ENCODE data around the gene IL17RA. TPM values are rescaled to one million over a fixed set of nuclear protein-coding genes. Genes with fewer than 3 reads are reported as not detected.

IL17RA gene
- total and polyA plus RNA-seq, 2 of the 4 experiments (the other 2 are of a cell fraction) = 5.2 to 15.3 TPM

DNA sequence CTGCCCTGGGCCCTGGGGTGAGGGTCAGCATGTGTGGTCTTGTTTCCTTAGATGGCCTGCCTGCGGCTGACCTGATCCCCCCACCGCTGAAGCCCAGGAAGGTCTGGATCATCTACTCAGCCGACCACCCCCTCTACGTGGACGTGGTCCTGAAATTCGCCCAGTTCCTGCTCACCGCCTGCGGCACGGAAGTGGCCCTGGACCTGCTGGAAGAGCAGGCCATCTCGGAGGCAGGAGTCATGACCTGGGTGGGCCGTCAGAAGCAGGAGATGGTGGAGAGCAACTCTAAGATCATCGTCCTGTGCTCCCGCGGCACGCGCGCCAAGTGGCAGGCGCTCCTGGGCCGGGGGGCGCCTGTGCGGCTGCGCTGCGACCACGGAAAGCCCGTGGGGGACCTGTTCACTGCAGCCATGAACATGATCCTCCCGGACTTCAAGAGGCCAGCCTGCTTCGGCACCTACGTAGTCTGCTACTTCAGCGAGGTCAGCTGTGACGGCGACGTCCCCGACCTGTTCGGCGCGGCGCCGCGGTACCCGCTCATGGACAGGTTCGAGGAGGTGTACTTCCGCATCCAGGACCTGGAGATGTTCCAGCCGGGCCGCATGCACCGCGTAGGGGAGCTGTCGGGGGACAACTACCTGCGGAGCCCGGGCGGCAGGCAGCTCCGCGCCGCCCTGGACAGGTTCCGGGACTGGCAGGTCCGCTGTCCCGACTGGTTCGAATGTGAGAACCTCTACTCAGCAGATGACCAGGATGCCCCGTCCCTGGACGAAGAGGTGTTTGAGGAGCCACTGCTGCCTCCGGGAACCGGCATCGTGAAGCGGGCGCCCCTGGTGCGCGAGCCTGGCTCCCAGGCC, 23.7 kb downstream of the IL17RA start:
- no peak overlapping the region for H2BK15ac ChIP-seq (ENCODE audit: low read depth, low read length)
- H4K20me1 ChIP-seq (ENCODE audit: insufficient read depth, low read length) = 0 out of 2 replicates have a peak, but pooled peaks cover under 1% of the 10 kb centered on the region
- peaks cover under 1% of the 10 kb centered on the region; the same call in 1 of the 2 replicates for H3K9me1 ChIP-seq (ENCODE audit: insufficient read depth, low read length)
- BruUV-seq (replicated peaks) = no TSS peak
- POLR2A ChIA-PET (ENCODE audit: unreplicated experiment) = no interaction called here
- H3K4ac ChIP-seq (ENCODE audit: low read depth, low read length) = no peak overlapping the region
- H3K4me1 ChIP-seq (ENCODE audit: control insufficient read depth, insufficient read depth, low read length) = no peaks in the 10 kb centered on the region
- WGBS, 2 experiments (ENCODE audit: extremely low coverage in 2 of 2, insufficient read length in 1 of 2) = 97% methylated on average over 50 of the region's 66 CpGs; no CpG with 5 or more reads in 1 of the 2 experiments
- intact Hi-C loops (cut with micrococcal nuclease) = no loop called here
- H3K9me3 ChIP-seq (ENCODE audit: control insufficient read depth, insufficient read depth, low read length) = no peaks in the 10 kb centered on the region
- no peak overlapping the region for H3K14ac ChIP-seq (replicated peaks; ENCODE audit: low read depth, low read length)
- no peaks in the 10 kb centered on the region for H3K79me1 ChIP-seq (ENCODE audit: low read depth in 1 of 2, low read length in 2 of 2)
- CTCF ChIA-PET = no interaction called here
- H2AFZ ChIP-seq (replicated peaks; ENCODE audit: low read length, poor library complexity) = no peak overlapping the region
- H3K27ac ChIP-seq (ENCODE audit: insufficient read depth, low read length) = no peak overlapping the region
- H3K36me3 ChIP-seq (ENCODE audit: control insufficient read depth, insufficient read depth, low read length) = peaks cover 46% of the 10 kb centered on the region
- H4K8ac ChIP-seq (ENCODE audit: low read depth in 2 of 2, low read length in 2 of 2) = no peak overlapping the region
- H2BK5ac ChIP-seq (ENCODE audit: low read depth, low read length, poor library complexity, severe bottlenecking) = no peak overlapping the region
- no peaks in the 10 kb centered on the region for H3K27me3 ChIP-seq (ENCODE audit: control insufficient read depth, insufficient read depth, low read length)
- no peak overlapping the region for H2AK9ac ChIP-seq (replicated peaks; ENCODE audit: low read depth, low read length, poor library complexity)
- dilution Hi-C loops (cut with HindIII; ENCODE audit: low sequenced_read_pairs, unreplicated experiment) = no loop called here
- no peak overlapping the region for H3K18ac ChIP-seq (ENCODE audit: low read depth, low read length)
- H2BK20ac ChIP-seq (ENCODE audit: low read depth, low read length) = no peak overlapping the region
- no peak overlapping the region for H2BK120ac ChIP-seq (ENCODE audit: low read depth, low read length)
- no peak overlapping the region for H3K9ac ChIP-seq (ENCODE audit: low read depth, low read length)
- ATAC-seq (ENCODE audit: low read depth) = no peak
- no peak overlapping the region for H3K56ac ChIP-seq (ENCODE audit: extremely low read depth, insufficient read depth, low read length)
- no peak for DNase-seq
- H3K4me3 ChIP-seq (ENCODE audit: insufficient read depth, low read depth, low read length) = no peak overlapping the region
- in situ Hi-C loops (cut with MboI; ENCODE audit: low sequenced_read_pairs) = no loop called here
- no peak overlapping the region for H3K23ac ChIP-seq (ENCODE audit: low read depth, low read length)
- H4K5ac ChIP-seq (ENCODE audit: low read depth, low read length) = no peak overlapping the region
- H2AK5ac ChIP-seq (ENCODE audit: low read depth, low read length) = no peak overlapping the region
- H3K4me2 ChIP-seq (ENCODE audit: low read depth, low read length) = no peak overlapping the region
- H4K91ac ChIP-seq (ENCODE audit: insufficient read depth, low read depth, low read length) = no peak overlapping the region
- TF ChIP-seq RFX5 (IDR thresholded peaks at IDR 0.05; ENCODE audit: low read depth, low read length) (no peak), BHLHE40 (IDR thresholded peaks at IDR 0.05; ENCODE audit: low read depth, low read length) (no peak), FOS (IDR thresholded peaks at IDR 0.05; ENCODE audit: low read depth, low read length) (no peak), MXI1 (IDR thresholded peaks at IDR 0.05; ENCODE audit: borderline replicate concordance, low read depth, low read length) (no peak), MAFK (IDR thresholded peaks at IDR 0.05; ENCODE audit: low read depth, low read length) (no peak), POLR2A (IDR thresholded peaks at IDR 0.05; ENCODE audit: low read depth, low read length) (no peak), RAD21 (IDR thresholded peaks at IDR 0.05; ENCODE audit: low read length) (no peak), SMC3 (IDR thresholded peaks at IDR 0.05; ENCODE audit: low read depth, low read length) (no peak), MAZ (IDR thresholded peaks at IDR 0.05; ENCODE audit: borderline replicate concordance, low read depth, low read length) (no peak), CHD1 (IDR thresholded peaks at IDR 0.05; ENCODE audit: low read depth, low read length) (no peak), RCOR1 (IDR thresholded peaks at IDR 0.05; ENCODE audit: insufficient replicate concordance, low read length) (no peak), NFE2L2 (IDR thresholded peaks at IDR 0.05; ENCODE audit: low read depth, low read length) (no peak)
- TF ChIP-seq, protein P1, sequence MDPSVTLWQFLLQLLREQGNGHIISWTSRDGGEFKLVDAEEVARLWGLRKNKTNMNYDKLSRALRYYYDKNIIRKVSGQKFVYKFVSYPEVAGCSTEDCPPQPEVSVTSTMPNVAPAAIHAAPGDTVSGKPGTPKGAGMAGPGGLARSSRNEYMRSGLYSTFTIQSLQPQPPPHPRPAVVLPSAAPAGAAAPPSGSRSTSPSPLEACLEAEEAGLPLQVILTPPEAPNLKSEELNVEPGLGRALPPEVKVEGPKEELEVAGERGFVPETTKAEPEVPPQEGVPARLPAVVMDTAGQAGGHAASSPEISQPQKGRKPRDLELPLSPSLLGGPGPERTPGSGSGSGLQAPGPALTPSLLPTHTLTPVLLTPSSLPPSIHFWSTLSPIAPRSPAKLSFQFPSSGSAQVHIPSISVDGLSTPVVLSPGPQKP (IDR thresholded peaks at IDR 0.05; ENCODE audit: borderline replicate concordance, low read depth, low read length) = no peak
- TF ChIP-seq, protein P2, sequence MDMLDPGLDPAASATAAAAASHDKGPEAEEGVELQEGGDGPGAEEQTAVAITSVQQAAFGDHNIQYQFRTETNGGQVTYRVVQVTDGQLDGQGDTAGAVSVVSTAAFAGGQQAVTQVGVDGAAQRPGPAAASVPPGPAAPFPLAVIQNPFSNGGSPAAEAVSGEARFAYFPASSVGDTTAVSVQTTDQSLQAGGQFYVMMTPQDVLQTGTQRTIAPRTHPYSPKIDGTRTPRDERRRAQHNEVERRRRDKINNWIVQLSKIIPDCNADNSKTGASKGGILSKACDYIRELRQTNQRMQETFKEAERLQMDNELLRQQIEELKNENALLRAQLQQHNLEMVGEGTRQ (IDR thresholded peaks at IDR 0.05; ENCODE audit: low read depth, low read length) = no peak
- TF ChIP-seq, protein P3, sequence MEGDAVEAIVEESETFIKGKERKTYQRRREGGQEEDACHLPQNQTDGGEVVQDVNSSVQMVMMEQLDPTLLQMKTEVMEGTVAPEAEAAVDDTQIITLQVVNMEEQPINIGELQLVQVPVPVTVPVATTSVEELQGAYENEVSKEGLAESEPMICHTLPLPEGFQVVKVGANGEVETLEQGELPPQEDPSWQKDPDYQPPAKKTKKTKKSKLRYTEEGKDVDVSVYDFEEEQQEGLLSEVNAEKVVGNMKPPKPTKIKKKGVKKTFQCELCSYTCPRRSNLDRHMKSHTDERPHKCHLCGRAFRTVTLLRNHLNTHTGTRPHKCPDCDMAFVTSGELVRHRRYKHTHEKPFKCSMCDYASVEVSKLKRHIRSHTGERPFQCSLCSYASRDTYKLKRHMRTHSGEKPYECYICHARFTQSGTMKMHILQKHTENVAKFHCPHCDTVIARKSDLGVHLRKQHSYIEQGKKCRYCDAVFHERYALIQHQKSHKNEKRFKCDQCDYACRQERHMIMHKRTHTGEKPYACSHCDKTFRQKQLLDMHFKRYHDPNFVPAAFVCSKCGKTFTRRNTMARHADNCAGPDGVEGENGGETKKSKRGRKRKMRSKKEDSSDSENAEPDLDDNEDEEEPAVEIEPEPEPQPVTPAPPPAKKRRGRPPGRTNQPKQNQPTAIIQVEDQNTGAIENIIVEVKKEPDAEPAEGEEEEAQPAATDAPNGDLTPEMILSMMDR (conservative IDR thresholded peaks at IDR 0.05; ENCODE audit: low read depth, low read length) = no peak
